HG03521 (cell line): Measurements from ENCODE around the gene PEX7.
"Not testable (repeated sequence)": the region's sequence is repeated elsewhere in the genome, so short reads cannot be mapped to it uniquely, and the experiment has no call there.

Experiments used
- ATAC-seq: cut with Tn5 transposase; IDR thresholded peaks from one replicate; pipeline ENCODE4 v1.9.1; 2021; ENCODE audit warnings: mild to moderate bottlenecking, moderate library complexity; ENCODE audit not compliant: unreplicated experiment

PEX7 gene

GRCh38 chr6:136822376-136823127 lies at the start of gene PEX7:
PEX7 (plus strand) TSS chr6:136822592; CDS start chr6:136822666, 74 bp downstream.
- ATAC-seq = peak; percentile 97

- peak; percentile 60 for ATAC-seq
Observed at GRCh38 chr6:136772685-136773472, 49.5 kb upstream of the PEX7 start.

- ATAC-seq = no peak
Observed at GRCh38 chr6:136773473-136773796, 49.0 kb upstream of the PEX7 start.

GRCh38 chr6:136774228-136775041 lies 48.0 kb upstream of the PEX7 start:
- ATAC-seq = no peak

- no peak for ATAC-seq
Observed at GRCh38 chr6:136775081-136775480, 47.3 kb upstream of the PEX7 start.

- ATAC-seq = no peak
Observed at GRCh38 chr6:136775548-136775947, 46.8 kb upstream of the PEX7 start.

- ATAC-seq = no peak
Observed at GRCh38 chr6:136777651-136778050, 44.7 kb upstream of the PEX7 start.

- ATAC-seq = no peak
Observed at GRCh38 chr6:136779682-136780081, 42.7 kb upstream of the PEX7 start.

- ATAC-seq = no peak
Observed at GRCh38 chr6:136780972-136781371, 41.4 kb upstream of the PEX7 start.

GRCh38 chr6:136782021-136782770 lies 40.2 kb upstream of the PEX7 start:
- ATAC-seq = no peak

- ATAC-seq = no peak
Observed at GRCh38 chr6:136783021-136783420, 39.4 kb upstream of the PEX7 start.

- peak; percentile 69 for ATAC-seq
Observed at GRCh38 chr6:136783495-136784270, 38.7 kb upstream of the PEX7 start.

- ATAC-seq = no peak
Observed at GRCh38 chr6:136784271-136784664, 38.1 kb upstream of the PEX7 start.

GRCh38 chr6:136784910-136785746 lies 37.3 kb upstream of the PEX7 start:
- ATAC-seq = no peak

GRCh38 chr6:136786658-136787057 lies 35.7 kb upstream of the PEX7 start:
- ATAC-seq = no peak

GRCh38 chr6:136787726-136788068 lies 34.7 kb upstream of the PEX7 start:
- ATAC-seq = no peak

GRCh38 chr6:136788069-136788902 lies 34.1 kb upstream of the PEX7 start:
- no peak for ATAC-seq

GRCh38 chr6:136789440-136789839 lies 33.0 kb upstream of the PEX7 start:
- not testable (repeated sequence) for ATAC-seq
